CD4-positive, alpha-beta T cell treated with Interleukin-12 subunit alpha and Interleukin-12 subunit beta, for 1 hour (primary cell): ENCODE measurements around the gene KIRREL1.

ENCODE experiments used
- DNase-seq: peaks from one replicate; pipeline ENCODE4 v3.0.0-alpha.2; 2020

The KIRREL1 gene

DNA sequence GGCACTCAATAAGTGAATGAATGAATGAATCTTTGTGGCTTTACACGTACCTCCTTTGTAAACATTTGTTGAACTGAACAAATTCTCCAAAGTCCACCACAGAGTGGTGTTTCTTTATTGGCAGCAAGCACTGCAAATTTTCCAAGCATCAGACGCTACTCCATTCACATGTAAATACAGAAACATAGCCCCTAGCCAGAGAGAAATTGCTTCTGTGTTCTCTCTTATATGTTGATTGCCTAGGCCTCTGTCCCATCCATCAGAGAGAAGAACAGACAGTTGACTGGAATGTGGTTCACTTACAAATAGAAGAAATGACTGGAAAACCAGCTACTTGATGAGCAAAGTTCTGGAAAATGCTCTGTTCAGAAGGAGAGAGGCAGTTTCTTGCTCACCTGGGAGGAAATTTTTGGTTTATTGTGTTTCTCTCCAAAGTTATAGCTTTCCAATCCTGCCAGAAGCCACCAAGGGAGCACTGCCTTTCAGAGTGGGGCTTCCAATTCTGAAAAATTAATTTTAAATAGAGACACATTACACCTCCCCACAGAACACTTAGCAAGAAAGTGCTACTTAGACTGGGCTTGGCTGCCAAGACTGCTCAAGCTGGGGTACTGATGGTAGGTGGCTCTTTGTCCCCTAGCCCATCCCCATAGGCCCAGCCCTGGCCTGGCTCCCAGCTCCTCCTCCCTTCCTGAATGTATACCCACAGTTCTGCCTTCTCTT, 18.1 kb upstream of the KIRREL1 start:
- no peak for DNase-seq

DNA sequence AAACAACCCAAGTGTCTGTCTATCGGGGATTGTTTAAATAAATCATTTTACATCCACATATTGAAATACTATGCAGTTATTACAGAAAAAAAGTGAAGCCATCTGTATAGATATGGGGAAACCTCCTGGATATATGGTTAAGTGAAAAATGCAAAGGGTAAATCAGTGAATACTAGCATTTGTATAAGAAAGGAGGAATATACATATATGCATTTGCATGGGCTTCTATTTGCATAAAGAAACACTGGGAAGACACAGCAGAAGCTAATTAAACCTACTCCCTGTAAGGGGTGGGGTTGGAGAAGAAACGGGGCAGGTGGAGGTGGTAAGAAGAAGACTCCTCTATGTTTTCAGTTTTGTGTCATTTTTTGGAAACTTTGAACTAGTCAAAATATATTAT, 16.6 kb upstream of the KIRREL1 start:
- DNase-seq: no peak

DNA sequence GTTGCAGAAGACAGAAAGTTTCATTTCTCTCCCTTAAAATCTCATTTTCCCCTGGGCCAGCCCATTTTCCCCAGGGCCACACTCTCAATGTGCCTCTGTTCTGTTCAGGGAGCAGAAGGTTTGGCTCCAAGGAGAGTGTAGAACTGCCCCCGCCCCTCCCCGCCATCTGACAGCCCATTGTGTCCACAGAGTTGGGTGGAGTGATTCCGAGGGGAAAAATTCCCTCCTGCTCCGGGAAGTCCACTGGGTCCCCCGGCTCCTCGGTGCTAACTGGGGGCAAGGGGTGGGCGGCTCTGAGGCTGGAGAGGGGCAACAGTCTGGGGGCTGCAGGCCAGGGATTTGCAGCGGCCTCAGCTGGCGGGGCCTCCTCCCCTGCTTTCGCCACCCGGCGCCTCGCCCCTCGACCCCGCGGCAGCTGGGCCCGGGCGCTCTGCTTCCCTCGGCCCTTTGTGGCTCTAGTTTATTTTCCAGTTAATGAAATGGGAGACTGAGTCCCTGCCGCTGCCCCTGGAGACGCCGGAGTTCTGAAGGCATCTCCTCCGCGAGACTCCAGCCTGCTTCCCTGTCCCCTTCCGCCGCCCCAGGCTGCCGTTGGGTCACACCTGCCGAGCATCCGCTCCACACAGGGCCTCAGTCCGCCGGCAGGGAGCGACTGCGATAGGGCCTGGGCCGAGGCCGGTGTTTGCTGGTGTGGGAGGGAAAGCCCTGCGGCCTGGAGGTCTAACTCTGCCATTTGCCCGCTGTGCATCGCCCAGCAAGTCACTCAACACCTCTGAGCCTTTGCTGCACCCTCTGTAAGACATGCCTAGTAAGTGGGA, 14.7 kb upstream of the KIRREL1 start:
- DNase-seq: no peak

DNA sequence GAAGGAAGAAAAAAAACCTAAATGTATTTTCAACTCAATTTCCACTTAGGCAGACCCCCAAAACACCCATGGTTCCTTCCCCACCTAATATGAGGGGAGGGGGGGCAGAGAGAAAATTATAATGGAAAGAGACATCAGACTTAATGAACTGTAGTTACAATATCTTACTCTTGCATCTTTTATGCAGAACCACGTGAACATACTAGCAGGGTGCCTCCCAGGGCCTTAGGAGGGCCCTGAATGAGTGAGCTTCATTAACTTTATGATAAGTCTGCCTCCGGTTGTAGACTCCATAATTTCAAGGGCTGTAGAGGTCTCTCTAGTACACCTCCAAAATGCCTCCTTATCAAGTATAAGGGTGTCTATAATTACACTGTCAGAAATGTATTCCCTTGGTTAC, 11.3 kb upstream of the KIRREL1 start:
- DNase-seq: no peak

DNA sequence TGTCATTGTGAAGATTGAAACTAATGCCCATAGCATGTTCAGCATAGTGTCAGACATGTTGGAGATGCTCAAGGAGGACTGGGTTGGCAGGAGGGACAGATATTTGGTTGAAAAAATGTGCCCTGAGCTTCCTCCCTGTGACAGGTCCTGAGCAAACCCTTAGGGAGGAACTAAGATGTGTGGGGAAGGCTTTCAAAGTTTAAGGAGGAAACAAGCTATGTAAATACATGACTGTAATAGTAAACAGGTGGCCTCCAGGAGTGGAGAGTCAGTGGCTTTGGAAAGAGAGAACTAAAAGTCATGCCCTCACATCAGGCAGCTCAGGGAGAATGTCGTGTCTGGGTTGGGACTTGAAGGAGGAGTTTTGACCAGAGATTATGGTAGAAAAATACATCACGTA, 9.7 kb upstream of the KIRREL1 start:
- DNase-seq: no peak

DNA sequence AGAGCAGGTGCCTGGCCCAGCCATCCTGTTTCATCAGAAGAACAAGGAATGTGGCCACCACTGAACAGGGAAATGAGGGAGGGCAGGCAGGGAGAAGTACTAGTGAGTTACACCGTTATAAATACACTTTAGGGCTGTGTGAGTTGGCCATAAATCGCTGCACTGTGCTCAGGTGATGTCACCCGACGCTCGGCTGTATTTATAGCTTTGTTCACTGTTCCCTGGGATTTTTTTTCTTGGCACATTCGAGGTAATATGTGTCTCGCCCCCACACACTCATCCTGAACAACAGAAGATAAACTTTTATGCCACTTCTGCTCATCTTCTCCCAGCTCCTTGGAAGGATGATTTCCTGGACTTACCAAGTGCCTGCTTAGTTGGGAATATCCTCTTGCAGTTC, 9.0 kb upstream of the KIRREL1 start:
- no peak for DNase-seq

DNA sequence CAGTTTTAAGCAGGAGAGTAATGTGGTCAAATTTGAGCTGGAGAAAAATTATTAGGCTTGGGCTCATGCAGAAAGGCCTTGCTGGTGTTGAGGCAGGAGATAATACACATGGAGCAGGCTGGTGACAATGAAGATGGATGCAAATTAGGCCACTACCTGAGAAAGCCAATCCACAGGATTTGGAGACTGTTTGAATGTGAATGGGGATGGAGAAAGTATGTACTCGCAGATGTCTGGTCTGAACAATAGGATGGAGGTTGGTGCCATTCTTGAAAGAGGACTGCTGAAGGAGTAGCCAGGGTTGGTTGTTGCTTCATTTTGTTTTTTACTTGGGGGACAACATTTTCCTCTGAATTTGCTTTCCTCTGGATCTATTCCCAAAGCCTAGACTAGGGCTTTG, 8.0 kb upstream of the KIRREL1 start:
- no peak for DNase-seq

DNA sequence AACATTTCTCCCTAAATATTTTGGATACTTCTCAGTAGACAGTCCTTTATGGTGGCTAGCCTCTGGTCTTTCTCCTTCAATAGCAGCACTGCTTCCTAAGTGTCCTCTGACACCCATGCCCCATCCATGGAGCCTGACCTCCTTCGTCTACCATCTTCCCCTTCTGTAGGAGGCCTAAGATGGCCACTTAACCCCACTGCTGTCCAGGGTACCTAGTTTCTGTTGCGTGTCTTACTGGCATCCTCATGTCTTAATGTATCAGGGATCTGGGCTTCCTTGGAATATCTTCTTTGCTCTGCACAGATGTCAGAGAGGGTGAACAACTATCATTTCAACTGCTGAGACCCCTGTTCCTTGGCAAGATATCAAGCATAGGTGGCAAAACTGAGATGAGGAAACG, 5.4 kb upstream of the KIRREL1 start:
- DNase-seq: no peak

DNA sequence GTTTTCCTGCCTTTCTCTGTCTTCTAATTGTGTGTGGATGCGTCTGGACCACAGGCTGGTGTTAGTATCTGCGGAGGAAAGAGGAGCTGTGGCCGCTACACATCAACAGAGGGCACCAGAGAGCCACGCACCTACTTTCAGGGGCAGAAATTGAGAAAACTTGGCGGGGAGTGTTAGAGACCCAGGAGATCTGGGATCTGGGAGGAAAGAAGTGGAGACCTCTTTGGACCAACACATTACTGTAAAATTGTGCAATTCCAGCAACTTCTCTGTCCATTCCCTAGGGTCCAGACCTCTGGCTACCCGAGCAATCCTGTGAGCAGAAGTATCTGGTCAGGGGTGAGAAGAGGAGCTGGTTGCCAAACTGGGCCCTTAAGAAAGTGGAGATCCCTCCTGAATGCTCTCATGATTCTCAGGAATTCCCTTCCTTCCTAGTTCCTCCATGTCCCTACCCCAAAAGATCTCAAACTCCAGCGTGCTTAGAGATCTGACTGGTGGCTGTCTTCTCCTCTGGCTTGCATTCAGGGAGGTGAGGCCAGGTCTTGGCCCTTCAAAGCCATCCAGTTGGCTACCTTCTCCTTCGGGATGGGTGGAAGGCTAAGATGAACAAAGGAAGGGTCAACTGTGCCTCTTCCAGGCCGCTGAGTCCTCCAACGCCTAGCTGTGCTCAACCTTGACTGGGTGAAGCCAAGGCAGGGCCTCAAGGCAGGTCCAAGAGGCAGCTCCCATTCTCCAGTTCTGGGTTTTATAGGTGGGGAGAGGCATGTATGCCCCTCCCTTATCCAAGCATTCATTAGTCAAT, 1.2 kb upstream of the KIRREL1 start:
- peak; percentile 26 for DNase-seq

DNA sequence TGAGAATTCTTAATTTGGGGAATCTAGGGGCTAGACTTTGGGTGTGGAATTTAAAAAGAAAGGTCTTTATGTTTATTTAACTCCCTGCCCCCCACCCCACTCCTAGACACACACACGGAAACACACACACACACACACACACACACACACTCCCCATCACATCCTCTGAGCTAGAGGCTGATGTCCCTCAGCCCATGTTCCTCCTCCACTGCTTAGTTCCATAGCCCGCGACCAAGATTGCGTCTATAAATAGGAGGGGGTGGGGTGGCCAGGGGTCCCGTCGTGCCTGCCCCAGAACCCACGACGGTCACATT, 655 bp upstream of the KIRREL1 start:
- DNase-seq: no peak

DNA sequence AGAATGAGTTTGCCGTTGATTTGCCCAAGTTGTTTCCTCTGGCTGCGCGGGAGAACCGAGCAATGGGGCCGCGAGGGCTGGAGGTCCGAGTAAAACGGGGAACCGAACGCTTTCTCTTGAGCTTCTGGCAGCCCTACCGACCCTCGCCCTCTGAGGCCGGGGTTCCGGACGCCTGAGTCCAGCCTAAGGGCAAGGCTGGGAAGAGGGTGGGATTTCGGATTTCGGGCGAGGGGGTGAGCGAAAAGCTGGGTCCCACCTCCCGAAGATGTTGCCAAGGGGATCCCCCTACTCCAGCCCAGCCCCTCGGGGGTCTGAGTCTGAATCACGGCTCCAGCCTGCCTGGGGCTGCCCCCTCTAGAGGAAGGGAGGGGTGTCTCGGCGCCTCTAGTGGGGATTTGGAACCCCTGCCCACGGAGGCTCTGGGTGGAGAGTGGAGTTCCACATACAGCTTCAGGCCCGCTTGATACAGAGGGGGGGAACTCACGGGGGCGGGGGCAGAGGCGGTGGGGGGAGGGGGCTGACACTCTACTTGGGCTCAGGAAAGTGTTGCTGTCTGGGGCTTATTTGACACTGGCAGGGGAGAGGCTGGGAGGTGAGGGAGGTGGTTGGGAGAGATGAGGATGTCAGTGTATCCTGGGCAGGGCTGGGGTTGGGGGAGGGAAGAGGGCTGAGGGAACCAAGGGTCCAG, 617 bp downstream of the KIRREL1 start:
- DNase-seq: no peak

DNA sequence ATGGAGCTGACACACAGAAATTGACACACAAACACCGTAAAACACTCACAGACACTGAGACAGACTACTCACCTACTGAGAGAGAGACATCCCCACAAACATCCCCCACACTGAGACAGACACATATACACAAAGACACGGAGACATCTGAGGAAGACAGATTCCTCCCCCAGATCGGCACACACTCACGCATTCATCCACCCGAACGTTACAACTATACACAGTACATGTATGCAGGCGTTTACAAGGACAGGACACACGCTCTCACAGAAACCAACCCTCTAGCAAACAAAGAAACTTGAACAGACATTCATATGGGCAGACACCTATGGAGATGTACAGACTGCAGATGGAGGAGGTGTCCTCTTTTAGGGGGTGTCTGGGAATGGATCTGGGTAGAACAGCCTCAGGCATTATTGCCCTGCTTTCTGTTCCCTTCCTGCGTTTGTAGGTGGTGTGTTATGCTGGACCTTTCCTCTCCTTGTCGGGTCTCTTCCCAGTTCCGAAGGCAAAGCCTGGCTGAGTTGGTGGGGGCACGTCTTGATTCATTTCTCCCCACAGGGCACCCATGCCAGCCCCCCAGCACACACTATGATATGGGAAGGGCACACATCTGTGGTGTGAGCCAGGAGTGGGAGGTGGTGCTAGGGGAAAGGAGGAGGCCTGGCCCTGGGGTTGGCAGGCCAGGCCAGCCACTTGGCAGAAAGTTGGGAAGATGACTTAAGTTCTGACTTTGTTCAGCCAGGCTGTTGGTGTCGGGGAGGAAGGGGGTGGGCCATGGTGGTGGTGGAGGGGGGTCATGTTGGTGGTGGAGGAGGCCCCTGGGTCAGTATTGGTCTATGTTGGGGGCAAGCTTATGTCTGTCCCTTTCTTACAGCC, 1.5 kb downstream of the KIRREL1 start:
- no peak for DNase-seq

DNA sequence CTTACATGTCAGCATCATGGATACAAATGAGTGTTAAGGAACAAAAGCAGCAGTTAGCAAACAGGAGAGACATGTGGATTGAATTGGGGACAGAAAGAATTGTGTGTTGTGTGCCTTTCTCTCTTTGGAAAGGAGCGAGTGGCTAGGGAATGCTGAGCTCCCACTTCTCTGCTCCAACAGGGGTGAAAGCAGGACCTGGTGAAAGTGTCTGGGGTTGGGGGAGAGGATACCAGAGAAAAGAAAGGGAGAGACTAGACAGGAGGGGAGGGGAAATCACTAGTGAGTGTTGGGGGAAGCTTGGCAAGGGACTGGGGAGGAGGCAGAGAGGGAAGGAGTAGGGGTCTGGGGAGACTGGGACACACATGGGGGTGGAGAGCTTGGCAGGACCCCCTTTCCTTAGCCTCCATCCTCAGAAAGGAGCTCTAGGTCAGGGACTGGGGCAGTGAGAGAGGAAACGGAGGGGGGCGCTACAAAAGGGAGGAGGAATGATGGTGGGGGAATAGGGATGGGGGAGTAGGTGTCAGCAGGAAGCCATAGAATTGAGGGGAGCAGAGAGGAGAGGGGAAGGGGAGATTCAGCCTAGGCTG, 2.2 kb downstream of the KIRREL1 start:
- DNase-seq: no peak

DNA sequence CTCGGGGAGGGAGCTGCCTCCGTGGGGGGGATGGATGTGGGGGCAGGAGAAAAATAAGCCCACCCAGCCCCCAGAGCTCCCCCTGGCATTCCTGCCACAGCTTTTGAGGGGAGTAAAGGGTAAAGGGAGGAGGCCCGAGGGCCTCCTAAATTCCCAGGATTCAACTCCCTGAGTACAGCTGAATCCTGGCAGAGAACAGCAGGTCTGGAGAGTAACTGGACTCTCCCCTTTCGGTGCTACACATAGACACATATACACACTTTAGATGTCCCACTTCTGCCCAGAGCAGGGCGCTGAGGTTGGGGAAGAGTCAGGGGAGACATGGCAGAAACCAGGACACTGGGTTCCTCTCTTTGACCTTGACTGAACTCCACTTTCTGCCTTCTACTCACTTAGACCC, 3.0 kb downstream of the KIRREL1 start:
- DNase-seq: no peak

DNA sequence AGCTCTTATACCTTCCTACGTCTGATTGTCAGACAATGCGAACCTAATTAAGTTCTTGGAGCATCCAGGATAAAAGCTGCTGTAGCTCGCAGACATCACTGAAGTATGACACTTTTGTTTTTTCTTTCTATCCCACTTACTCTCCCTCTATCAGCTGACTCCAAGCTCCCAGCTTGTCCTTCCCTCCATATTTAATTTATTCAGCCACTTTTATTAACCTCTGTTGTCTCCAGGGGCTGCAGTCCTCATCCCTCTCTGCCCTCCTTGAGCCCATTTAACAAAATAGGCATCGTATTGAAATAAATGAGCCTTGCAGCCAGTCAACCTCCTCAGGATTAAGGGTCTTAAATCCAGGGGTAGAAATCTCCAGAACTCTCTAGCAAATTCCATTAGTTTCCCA, 7.1 kb downstream of the KIRREL1 start:
- DNase-seq: no peak

DNA sequence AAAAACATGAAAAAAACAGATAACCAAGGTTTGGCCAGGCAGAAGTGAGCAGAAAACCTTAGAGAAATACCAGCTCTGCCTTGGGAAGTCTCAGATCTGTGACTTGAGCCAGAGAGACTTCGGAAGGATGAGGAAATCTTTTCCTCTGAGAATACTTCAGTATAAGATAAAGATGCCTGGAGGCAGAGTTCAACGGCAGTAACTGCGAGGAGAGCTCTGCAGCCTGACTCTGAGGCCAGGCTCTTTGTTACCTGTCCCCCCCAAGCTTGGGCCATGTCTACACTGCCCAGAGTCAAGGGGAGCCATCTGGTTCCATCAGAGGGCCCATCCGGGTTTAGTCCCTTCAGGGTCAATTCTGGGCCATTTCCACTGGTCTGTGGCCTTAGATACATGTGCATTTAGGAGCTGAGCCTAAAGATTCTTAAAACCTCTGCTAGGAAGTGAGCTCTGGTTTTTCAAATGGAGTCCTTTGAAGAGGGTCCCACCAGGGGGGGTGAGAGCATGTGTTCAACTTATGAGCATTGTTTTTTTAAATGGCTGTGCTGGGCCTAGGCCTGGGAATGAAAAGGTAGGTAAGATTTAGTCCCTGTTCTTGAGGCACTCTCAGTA, 8.7 kb downstream of the KIRREL1 start:
- no peak for DNase-seq

DNA sequence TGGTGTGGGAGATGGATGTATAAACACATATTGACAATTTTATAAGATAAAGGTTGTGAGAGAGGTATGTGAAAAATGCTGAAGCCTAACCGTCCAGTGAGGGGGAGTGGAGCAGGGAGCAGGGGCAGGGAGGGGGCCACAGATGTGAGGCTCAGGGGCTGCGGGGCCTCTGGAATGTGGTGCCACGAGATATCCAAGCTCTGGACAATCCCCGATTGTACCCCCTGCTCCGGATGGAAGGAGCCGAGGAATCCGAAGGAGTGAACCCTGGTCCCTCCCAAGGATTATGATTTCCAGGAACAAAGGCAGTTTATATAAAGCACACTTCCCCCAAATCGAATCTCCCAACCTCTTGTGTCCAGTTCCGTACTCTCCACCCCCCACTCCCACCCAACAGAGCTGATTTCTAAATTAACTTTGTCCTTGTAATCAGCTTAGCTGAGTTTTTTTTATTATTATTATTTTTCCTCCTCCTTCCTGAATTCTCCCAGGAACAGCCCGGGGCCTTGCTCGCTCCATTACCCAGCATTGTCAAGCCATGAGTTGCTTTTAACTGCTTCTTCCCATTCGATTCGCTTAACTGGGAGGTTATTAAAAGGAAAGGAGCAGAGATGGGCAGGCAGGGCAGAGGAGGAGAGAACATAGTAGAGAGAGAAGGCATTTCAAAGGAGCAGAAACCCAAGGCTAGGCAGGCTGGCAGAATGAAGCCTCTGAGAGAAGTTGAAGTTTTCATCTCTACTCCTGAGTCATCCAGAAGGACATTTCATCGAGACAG, 9.4 kb downstream of the KIRREL1 start:
- no peak for DNase-seq

DNA sequence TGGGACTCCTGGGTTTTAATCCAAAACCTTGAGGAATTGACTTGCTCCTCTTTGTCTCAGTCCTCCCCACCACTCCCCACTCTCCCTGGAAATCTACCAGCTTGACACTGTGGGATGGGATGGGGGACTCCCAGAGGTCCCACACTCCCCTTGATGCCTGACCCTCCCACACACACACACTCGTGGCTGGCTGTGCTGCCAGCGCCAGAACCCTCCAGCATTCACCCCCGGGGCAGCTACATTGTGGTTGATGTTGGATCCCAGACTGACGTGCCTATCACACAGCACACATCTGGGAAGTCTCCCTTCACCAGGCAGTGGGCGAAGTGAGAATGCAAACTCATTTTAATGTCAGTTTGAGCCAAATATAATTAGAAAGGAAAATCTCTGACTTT, 10.0 kb downstream of the KIRREL1 start:
- no peak for DNase-seq

DNA sequence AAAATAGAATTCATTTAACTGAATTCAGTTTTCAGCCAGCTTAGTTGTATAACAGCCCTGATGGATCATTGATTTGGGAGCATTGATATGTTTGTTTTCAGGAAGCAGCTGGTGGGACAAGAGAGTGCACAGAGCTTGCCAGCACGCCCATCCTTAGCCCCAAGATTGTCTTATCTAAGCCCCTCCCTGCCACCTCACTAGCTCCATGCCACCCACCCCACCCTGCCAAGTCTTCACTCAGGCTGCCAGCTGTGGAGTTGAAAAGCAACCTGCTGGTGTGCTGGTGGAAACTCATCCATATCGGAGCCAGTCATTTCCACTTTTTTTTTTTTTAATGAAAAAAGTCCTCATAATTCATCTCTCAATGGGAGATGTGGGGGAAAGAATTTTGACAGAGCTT, 11.8 kb downstream of the KIRREL1 start:
- no peak for DNase-seq

DNA sequence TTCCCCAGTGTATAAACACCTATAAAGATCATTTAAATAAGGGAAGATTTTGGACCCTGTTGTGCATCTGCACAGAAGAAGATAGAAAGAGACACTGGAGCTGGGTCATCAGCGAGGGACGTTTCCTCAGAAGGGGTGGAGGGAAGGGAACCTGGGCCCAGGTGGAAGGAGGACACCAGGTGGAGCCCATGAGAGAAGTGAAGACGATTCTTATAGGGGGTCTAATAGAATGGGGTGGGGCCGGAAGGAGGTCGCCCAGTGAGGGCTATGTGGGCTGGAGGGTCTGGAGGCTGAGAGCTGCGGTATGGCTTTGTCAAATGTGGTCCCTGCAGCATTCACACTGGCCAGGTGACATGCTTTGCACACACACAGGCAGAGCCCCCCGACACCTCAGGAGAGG, 13.7 kb downstream of the KIRREL1 start:
- no peak for DNase-seq
